HCT116 (cell line): ENCODE measurements around the gene PPP2CA. TPM values are rescaled to one million over a fixed set of nuclear protein-coding genes. Genes with fewer than 3 reads are reported as not detected.
A peak's percentile ranks its signal among the peaks of the same experiment; 100 is the strongest.

Source experiments
- ATAC-seq: fragments of 200-7000 bp; cut with Tn5 transposase; 2 replicates; pipeline ENCODE4 v1.9.1; 2020; ENCODE audit warnings: mild to moderate bottlenecking, moderate library complexity
- BruUV-seq: library from RNA; stranded (reverse); fragments of 400-500 nt; replicated peaks from 2 replicates; lab custom pipeline; 2021; lab: Mats Ljungman, UMichigan
- CTCF ChIA-PET: fragments of 300-600 bp; sonication (Branson Sonifier 250); formaldehyde crosslinking; loops from one replicate; lab custom pipeline; 2021; ENCODE audit warnings: antibody characterized with exemption; lab: Charles Lee
- POLR2A ChIA-PET: fragments of 300-600, 350-600 bp; sonication (Branson Sonifier 250); formaldehyde crosslinking; loops from one replicate; lab custom pipeline; 2021; ENCODE audit warnings: antibody characterized with exemption; lab: Charles Lee
- RAD21 ChIA-PET, 2 experiments: fragments of 300-600 bp; sonication (Branson Sonifier 250); formaldehyde crosslinking; loops; one replicate each; lab custom pipeline; 2023; ENCODE audit warnings: low total read pairs in 2 of 2; ENCODE audit not compliant: uncharacterized antibody in 2 of 2, unreplicated experiment in 2 of 2, low non-redundant PET in 1 of 2; lab: Charles Lee
- DNase-seq: peaks from one replicate; pipeline ENCODE4 v3.0.0-alpha.2; 2010; ENCODE audit warnings: low read depth, low spot score
- H2AFZ ChIP-seq: fragments of 200-600 bp; shearing (Covaris generic), sonication (generic); 2 replicates; pipeline ENCODE4 v1.6.1; 2017; ENCODE audit warnings: low read depth, mixed run types, mixed read lengths, antibody characterized with exemption, low read length; ENCODE audit not compliant: poor library complexity, severe bottlenecking
- H3K27ac ChIP-seq: 2 replicates; pipeline ENCODE4 v1.5.1; 2012; ENCODE audit warnings: low read depth, low read length
- H3K27me3 ChIP-seq: fragments of 200-600 bp; sonication (generic); 2 replicates; pipeline ENCODE4 v1.6.1; 2016; ENCODE audit warnings: mixed run types, low read length, mixed read lengths; ENCODE audit not compliant: insufficient read depth
- H3K36me3 ChIP-seq, 2 experiments: fragments of 200-500 bp in 1 of 2; fragments of 200-600 bp in 1 of 2; sonication (Bioruptor generic) in 1 of 2; sonication (generic) in 1 of 2; 2 replicates each; pipeline versions ENCODE4 v1.5.1 to v1.6.1; 2014 to 2016; ENCODE audit warnings: low read length in 2 of 2, inconsistent platforms in 1 of 2, mixed read lengths in 1 of 2, mixed run types in 1 of 2; ENCODE audit not compliant: insufficient read depth in 2 of 2, control insufficient read depth in 1 of 2
- H3K4me1 ChIP-seq, 2 experiments: fragments of 200-600 bp in 1 of 2; sonication (generic) in 1 of 2; 2 replicates each; pipeline versions ENCODE4 v1.5.1 to v1.6.1; 2012 to 2017; ENCODE audit warnings: low read length in 2 of 2, inconsistent platforms in 1 of 2, mild to moderate bottlenecking in 1 of 2, mixed read lengths in 1 of 2, mixed run types in 1 of 2, moderate library complexity in 1 of 2; ENCODE audit not compliant: insufficient read depth in 2 of 2, control insufficient read depth in 1 of 2
- H3K4me2 ChIP-seq: fragments of 200-600 bp; sonication (generic); 2 replicates; pipeline ENCODE4 v1.6.1; 2017; ENCODE audit warnings: mixed run types, low read length, mixed read lengths
- H3K4me3 ChIP-seq, 2 experiments: fragments of 200-600 bp in 1 of 2; sonication (generic) in 1 of 2; replicated peaks in 1 of 2; 2 replicates each; pipeline ENCODE4 v1.5.1; 2011 to 2016; ENCODE audit warnings: low read length in 2 of 2, control low read depth in 1 of 2, low read depth in 1 of 2, mild to moderate bottlenecking in 1 of 2, mixed read lengths in 1 of 2, mixed run types in 1 of 2
- H3K79me2 ChIP-seq: fragments of 200-600 bp; sonication (generic); 2 replicates; pipeline ENCODE4 v1.6.1; 2017; ENCODE audit warnings: mild to moderate bottlenecking, mixed run types, low read length, moderate library complexity, mixed read lengths; ENCODE audit not compliant: insufficient read depth
- H3K9ac ChIP-seq: fragments of 200-600 bp; sonication (generic); 2 replicates; pipeline ENCODE4 v1.6.1; 2016; ENCODE audit warnings: low read length, mixed read lengths
- H3K9me2 ChIP-seq: fragments of 200-600 bp; sonication (generic), shearing (Covaris generic); 2 replicates; pipeline ENCODE4 v1.6.1; 2017; ENCODE audit warnings: mixed run types, mild to moderate bottlenecking, moderate library complexity; ENCODE audit not compliant: insufficient read depth
- H3K9me3 ChIP-seq, 2 experiments: fragments of 200-500 bp in 1 of 2; fragments of 200-600 bp in 1 of 2; sonication (Bioruptor generic) in 1 of 2; sonication (generic) in 1 of 2; 2 replicates each; pipeline ENCODE4 v1.6.1; 2014 to 2017; ENCODE audit warnings: low read length in 2 of 2, mixed read lengths in 2 of 2, inconsistent platforms in 1 of 2, low read depth in 1 of 2, mild to moderate bottlenecking in 1 of 2, mixed run types in 1 of 2, moderate library complexity in 1 of 2; ENCODE audit not compliant: control insufficient read depth in 1 of 2, insufficient read depth in 1 of 2
- H4K20me1 ChIP-seq: fragments of 200-600 bp; sonication (generic), shearing (Covaris generic); 2 replicates; pipeline ENCODE4 v1.6.1; 2017; ENCODE audit warnings: mixed run types, mild to moderate bottlenecking, moderate library complexity; ENCODE audit not compliant: insufficient read depth
- ATF3 ChIP-seq: IDR thresholded peaks from 2 replicates; pipeline ENCODE4 v1.6.1; 2012
- CEBPB ChIP-seq: IDR thresholded peaks from 2 replicates; pipeline ENCODE4 v1.6.1; 2012; ENCODE audit warnings: low read depth
- CTCF ChIP-seq, 3 experiments: fragments of 200-600 bp in 1 of 3; sonication (generic) in 1 of 3; IDR thresholded peaks in 2 of 3; conservative IDR thresholded peaks in 1 of 3; 2 replicates each; pipeline ENCODE4 v1.5.1; 2012 to 2017; ENCODE audit warnings: low read depth in 2 of 3, low read length in 2 of 3, antibody characterized with exemption in 1 of 3, borderline replicate concordance in 1 of 3, control low read depth in 1 of 3, mild to moderate bottlenecking in 1 of 3, mixed read lengths in 1 of 3, mixed run types in 1 of 3, moderate library complexity in 1 of 3; ENCODE audit not compliant: insufficient read depth in 1 of 3
- EGR1 ChIP-seq: IDR thresholded peaks from 2 replicates; pipeline ENCODE4 v1.6.1; 2012; ENCODE audit warnings: low read depth
- ELF1 ChIP-seq: IDR thresholded peaks from 2 replicates; pipeline ENCODE4 v1.6.1; 2012; ENCODE audit warnings: low read depth, borderline replicate concordance
- EZH2 ChIP-seq: fragments of 200-600 bp; sonication (generic); IDR thresholded peaks from 2 replicates; pipeline ENCODE4 v1.6.1; 2017; ENCODE audit warnings: antibody characterized with exemption, mixed run types
- FOSL1 ChIP-seq: IDR thresholded peaks from 2 replicates; pipeline ENCODE4 v1.6.1; 2012; ENCODE audit warnings: low read depth
- JUND ChIP-seq: IDR thresholded peaks from 2 replicates; pipeline ENCODE4 v1.6.1; 2012
- MAX ChIP-seq: IDR thresholded peaks from 2 replicates; pipeline ENCODE4 v1.6.1; 2012
- POLR2A ChIP-seq: IDR thresholded peaks from 2 replicates; pipeline ENCODE4 v1.7.0; 2011; ENCODE audit warnings: borderline replicate concordance; ENCODE audit not compliant: insufficient read depth, insufficient read length; ENCODE audit errors: extremely low read depth
- RAD21 ChIP-seq: IDR thresholded peaks from 2 replicates; pipeline ENCODE4 v1.6.1; 2012; ENCODE audit warnings: low read depth, mild to moderate bottlenecking
- SP1 ChIP-seq: IDR thresholded peaks from 2 replicates; pipeline ENCODE4 v1.6.1; 2012; ENCODE audit warnings: low read depth
- SRF ChIP-seq: IDR thresholded peaks from 2 replicates; pipeline ENCODE4 v1.6.1; 2012; ENCODE audit warnings: low read depth
- TCF7L2 ChIP-seq: IDR thresholded peaks from 2 replicates; pipeline ENCODE4 v1.7.0; 2011; ENCODE audit warnings: borderline replicate concordance, inconsistent platforms; ENCODE audit not compliant: insufficient read depth, insufficient read length; ENCODE audit errors: extremely low read depth
- YY1 ChIP-seq: IDR thresholded peaks from 2 replicates; pipeline ENCODE4 v1.6.1; 2011; ENCODE audit warnings: low read length, low read depth, moderate library complexity, mild to moderate bottlenecking; ENCODE audit not compliant: insufficient replicate concordance; ENCODE audit errors: extremely low read depth
- intact Hi-C: fragments of 100-400 bp; cut with micrococcal nuclease; formaldehyde crosslinking; loops from 2 replicates; pipeline ENCODE4 v1.10.0; 2022
- total RNA-seq: library from RNA; stranded (reverse); gene quantifications from one replicate; pipeline ENCODE4 v1.2.1, GENCODE V29; 2021; ENCODE audit not compliant: unreplicated experiment

PPP2CA gene
- total RNA-seq, 1 experiment from 2014 or later, result 167 TPM

GRCh38 chr5:134249469-134250379, 23.9 kb upstream of the PPP2CA start:
- ChIA-PET POLR2A (interaction anchor here (0.5 kb wide), 1 partner anchor 85 kb away, joined by 6 read pairs; no protein-coding TSS in a partner anchor), RAD21 (no interaction called here), CTCF (no interaction called here)
- Histone ChIP-seq H3K9ac (no peak overlapping the region), H3K79me2 (no peaks in the 10 kb centered on the region), H3K36me3 (no peaks in the 10 kb centered on the region), H3K27ac (no peak overlapping the region), H4K20me1 (no peaks in the 10 kb centered on the region), H3K4me2 (no peak overlapping the region), H3K4me1 (peaks cover 23 to 51% of the 10 kb centered on the region in 2 experiments), H3K4me3 (no peak overlapping the region), H2AFZ (no peak overlapping the region), H3K27me3 (no peaks in the 10 kb centered on the region), H3K9me2 (no peaks in the 10 kb centered on the region), H3K9me3 (no peaks in the 10 kb centered on the region)
- no TSS peak for BruUV-seq
- intact Hi-C loops, result no loop called here
- TF ChIP-seq EZH2 (no peak), CEBPB (peak; percentile 47; the same call in 1 of the 2 replicates), JUND (no peak)
- no peak for DNase-seq
- no peak for ATAC-seq

GRCh38 chr5:134248256-134248655, 22.4 kb upstream of the PPP2CA start:
- Histone ChIP-seq H3K4me2 (peak overlapping the region; percentile 58; the same call in 1 of the 2 replicates), H3K9me3 (no peaks in the 10 kb centered on the region), H4K20me1 (no peaks in the 10 kb centered on the region), H3K27ac (no peak overlapping the region), H3K9ac (no peak overlapping the region), H3K36me3 (no peaks in the 10 kb centered on the region), H3K4me3 (no peak overlapping the region), H3K79me2 (no peaks in the 10 kb centered on the region), H2AFZ (peak overlapping the region; percentile 94), H3K9me2 (no peaks in the 10 kb centered on the region), H3K27me3 (no peaks in the 10 kb centered on the region), H3K4me1 (peaks cover 23 to 56% of the 10 kb centered on the region in 2 experiments)
- ChIA-PET RAD21 (interaction anchor here in 1 of 2 experiments (1.3 kb wide), 1 partner anchor 22 kb away, joined by 3 read pairs; no protein-coding TSS in a partner anchor), CTCF (no interaction called here), POLR2A (interaction anchor here (0.7 to 1.4 kb wide), 3 partner anchors 12 to 23 kb away, joined by 3 to 7 read pairs (median 5); partner anchors contain the start of gene PPP2CA)
- ATAC-seq (no peak), DNase-seq (no peak)
- no TSS peak for BruUV-seq
- intact Hi-C loops, result no loop called here
- no peak for TF ChIP-seq ELF1
- TF ChIP-seq FOSL1, result no peak
- no peak for TF ChIP-seq RAD21
- TF ChIP-seq CTCF (IDR thresholded peaks at IDR 0.05 in 2 of 3, conservative IDR thresholded peaks at IDR 0.05 in 1 of 3; ENCODE audit: borderline replicate concordance in 1 of 3, insufficient read depth in 1 of 3, low read depth in 2 of 3, low read length in 2 of 3), result no peak
- TF ChIP-seq CEBPB, result no peak
- TF ChIP-seq ATF3, result no peak
- no peak for TF ChIP-seq TCF7L2
- TF ChIP-seq EZH2, result no peak
- TF ChIP-seq SP1, result no peak
- no peak for TF ChIP-seq YY1
- no peak for TF ChIP-seq MAX
- TF ChIP-seq SRF, result no peak
- no peak for TF ChIP-seq EGR1
- TF ChIP-seq POLR2A, result no peak
